HCT116 (cell line): ENCODE measurements around the gene RBPJ. TPM values are rescaled to one million over a fixed set of nuclear protein-coding genes. Genes with fewer than 3 reads are reported as not detected.

Experiments
- ATAC-seq: fragments of 200-7000 bp; cut with Tn5 transposase; 2 replicates; pipeline ENCODE4 v1.9.1; 2020; ENCODE audit warnings: mild to moderate bottlenecking, moderate library complexity
- BruUV-seq: library from RNA; stranded (reverse); fragments of 400-500 nt; replicated peaks from 2 replicates; lab custom pipeline; 2021; lab: Mats Ljungman, UMichigan
- CTCF ChIA-PET: fragments of 300-600 bp; sonication (Branson Sonifier 250); formaldehyde crosslinking; loops from one replicate; lab custom pipeline; 2021; ENCODE audit warnings: antibody characterized with exemption; lab: Charles Lee
- POLR2A ChIA-PET: fragments of 300-600, 350-600 bp; sonication (Branson Sonifier 250); formaldehyde crosslinking; loops from one replicate; lab custom pipeline; 2021; ENCODE audit warnings: antibody characterized with exemption; lab: Charles Lee
- RAD21 ChIA-PET, 2 experiments: fragments of 300-600 bp; sonication (Branson Sonifier 250); formaldehyde crosslinking; loops; one replicate each; lab custom pipeline; 2023; ENCODE audit warnings: low total read pairs in 2 of 2; ENCODE audit not compliant: uncharacterized antibody in 2 of 2, unreplicated experiment in 2 of 2, low non-redundant PET in 1 of 2; lab: Charles Lee
- DNase-seq: peaks from one replicate; pipeline ENCODE4 v3.0.0-alpha.2; 2010; ENCODE audit warnings: low read depth, low spot score
- H2AFZ ChIP-seq: fragments of 200-600 bp; shearing (Covaris generic), sonication (generic); 2 replicates; pipeline ENCODE4 v1.6.1; 2017; ENCODE audit warnings: low read depth, mixed run types, mixed read lengths, antibody characterized with exemption, low read length; ENCODE audit not compliant: poor library complexity, severe bottlenecking
- H3K27ac ChIP-seq: 2 replicates; pipeline ENCODE4 v1.5.1; 2012; ENCODE audit warnings: low read depth, low read length
- H3K27me3 ChIP-seq: fragments of 200-600 bp; sonication (generic); 2 replicates; pipeline ENCODE4 v1.6.1; 2016; ENCODE audit warnings: mixed run types, low read length, mixed read lengths; ENCODE audit not compliant: insufficient read depth
- H3K36me3 ChIP-seq, 2 experiments: fragments of 200-500 bp in 1 of 2; fragments of 200-600 bp in 1 of 2; sonication (Bioruptor generic) in 1 of 2; sonication (generic) in 1 of 2; 2 replicates each; pipeline versions ENCODE4 v1.5.1 to v1.6.1; 2014 to 2016; ENCODE audit warnings: low read length in 2 of 2, inconsistent platforms in 1 of 2, mixed read lengths in 1 of 2, mixed run types in 1 of 2; ENCODE audit not compliant: insufficient read depth in 2 of 2, control insufficient read depth in 1 of 2
- H3K4me1 ChIP-seq, 2 experiments: fragments of 200-600 bp in 1 of 2; sonication (generic) in 1 of 2; 2 replicates each; pipeline versions ENCODE4 v1.5.1 to v1.6.1; 2012 to 2017; ENCODE audit warnings: low read length in 2 of 2, inconsistent platforms in 1 of 2, mild to moderate bottlenecking in 1 of 2, mixed read lengths in 1 of 2, mixed run types in 1 of 2, moderate library complexity in 1 of 2; ENCODE audit not compliant: insufficient read depth in 2 of 2, control insufficient read depth in 1 of 2
- H3K4me2 ChIP-seq: fragments of 200-600 bp; sonication (generic); 2 replicates; pipeline ENCODE4 v1.6.1; 2017; ENCODE audit warnings: mixed run types, low read length, mixed read lengths
- H3K4me3 ChIP-seq, 2 experiments: fragments of 200-600 bp in 1 of 2; sonication (generic) in 1 of 2; replicated peaks in 1 of 2; 2 replicates each; pipeline ENCODE4 v1.5.1; 2011 to 2016; ENCODE audit warnings: low read length in 2 of 2, control low read depth in 1 of 2, low read depth in 1 of 2, mild to moderate bottlenecking in 1 of 2, mixed read lengths in 1 of 2, mixed run types in 1 of 2
- H3K79me2 ChIP-seq: fragments of 200-600 bp; sonication (generic); 2 replicates; pipeline ENCODE4 v1.6.1; 2017; ENCODE audit warnings: mild to moderate bottlenecking, mixed run types, low read length, moderate library complexity, mixed read lengths; ENCODE audit not compliant: insufficient read depth
- H3K9ac ChIP-seq: fragments of 200-600 bp; sonication (generic); 2 replicates; pipeline ENCODE4 v1.6.1; 2016; ENCODE audit warnings: low read length, mixed read lengths
- H3K9me2 ChIP-seq: fragments of 200-600 bp; sonication (generic), shearing (Covaris generic); 2 replicates; pipeline ENCODE4 v1.6.1; 2017; ENCODE audit warnings: mixed run types, mild to moderate bottlenecking, moderate library complexity; ENCODE audit not compliant: insufficient read depth
- H3K9me3 ChIP-seq, 2 experiments: fragments of 200-500 bp in 1 of 2; fragments of 200-600 bp in 1 of 2; sonication (Bioruptor generic) in 1 of 2; sonication (generic) in 1 of 2; 2 replicates each; pipeline ENCODE4 v1.6.1; 2014 to 2017; ENCODE audit warnings: low read length in 2 of 2, mixed read lengths in 2 of 2, inconsistent platforms in 1 of 2, low read depth in 1 of 2, mild to moderate bottlenecking in 1 of 2, mixed run types in 1 of 2, moderate library complexity in 1 of 2; ENCODE audit not compliant: control insufficient read depth in 1 of 2, insufficient read depth in 1 of 2
- H4K20me1 ChIP-seq: fragments of 200-600 bp; sonication (generic), shearing (Covaris generic); 2 replicates; pipeline ENCODE4 v1.6.1; 2017; ENCODE audit warnings: mixed run types, mild to moderate bottlenecking, moderate library complexity; ENCODE audit not compliant: insufficient read depth
- CBX3 ChIP-seq: IDR thresholded peaks from 2 replicates; pipeline ENCODE4 v1.6.1; 2012; ENCODE audit warnings: low read depth
- EGR1 ChIP-seq: IDR thresholded peaks from 2 replicates; pipeline ENCODE4 v1.6.1; 2012; ENCODE audit warnings: low read depth
- ELF1 ChIP-seq: IDR thresholded peaks from 2 replicates; pipeline ENCODE4 v1.6.1; 2012; ENCODE audit warnings: low read depth, borderline replicate concordance
- EZH2 ChIP-seq: fragments of 200-600 bp; sonication (generic); IDR thresholded peaks from 2 replicates; pipeline ENCODE4 v1.6.1; 2017; ENCODE audit warnings: antibody characterized with exemption, mixed run types
- EZH2phosphoT487 ChIP-seq: fragments of 200-600 bp; IDR thresholded peaks from 2 replicates; pipeline ENCODE4 v1.6.1; 2018; ENCODE audit warnings: antibody characterized with exemption, borderline replicate concordance
- FOSL1 ChIP-seq: IDR thresholded peaks from 2 replicates; pipeline ENCODE4 v1.6.1; 2012; ENCODE audit warnings: low read depth
- JUND ChIP-seq: IDR thresholded peaks from 2 replicates; pipeline ENCODE4 v1.6.1; 2012
- POLR2A ChIP-seq: IDR thresholded peaks from 2 replicates; pipeline ENCODE4 v1.7.0; 2011; ENCODE audit warnings: borderline replicate concordance; ENCODE audit not compliant: insufficient read depth, insufficient read length; ENCODE audit errors: extremely low read depth
- POLR2AphosphoS5 ChIP-seq: IDR thresholded peaks from 2 replicates; pipeline ENCODE4 v1.6.1; 2011; ENCODE audit warnings: mild to moderate bottlenecking, low read depth, low read length, moderate library complexity
- REST ChIP-seq: IDR thresholded peaks from 2 replicates; pipeline ENCODE4 v1.6.1; 2012; ENCODE audit warnings: low read depth
- SIN3A ChIP-seq: IDR thresholded peaks from 2 replicates; pipeline ENCODE4 v1.6.1; 2012; ENCODE audit warnings: low read depth
- SP1 ChIP-seq: IDR thresholded peaks from 2 replicates; pipeline ENCODE4 v1.6.1; 2012; ENCODE audit warnings: low read depth
- SRF ChIP-seq: IDR thresholded peaks from 2 replicates; pipeline ENCODE4 v1.6.1; 2012; ENCODE audit warnings: low read depth
- YY1 ChIP-seq: IDR thresholded peaks from 2 replicates; pipeline ENCODE4 v1.6.1; 2011; ENCODE audit warnings: low read length, low read depth, moderate library complexity, mild to moderate bottlenecking; ENCODE audit not compliant: insufficient replicate concordance; ENCODE audit errors: extremely low read depth
- ZBTB33 ChIP-seq: IDR thresholded peaks from 2 replicates; pipeline ENCODE4 v1.6.1; 2011; ENCODE audit warnings: mild to moderate bottlenecking, low read length, moderate library complexity; ENCODE audit not compliant: insufficient replicate concordance; ENCODE audit errors: extremely low read depth
- ZFX ChIP-seq: fragments of 450-650 bp; IDR thresholded peaks from 2 replicates; pipeline ENCODE4 v1.6.1; 2017
- ZNF274 ChIP-seq: fragments of 200-500 bp; sonication (Bioruptor generic); IDR thresholded peaks from 2 replicates; pipeline ENCODE4 v1.6.1; 2014; ENCODE audit warnings: mild to moderate bottlenecking, low read depth, low read length, inconsistent platforms
- intact Hi-C: fragments of 100-400 bp; cut with micrococcal nuclease; formaldehyde crosslinking; loops from 2 replicates; pipeline ENCODE4 v1.10.0; 2022
- total RNA-seq: library from RNA; stranded (reverse); gene quantifications from one replicate; pipeline ENCODE4 v1.2.1, GENCODE V29; 2021; ENCODE audit not compliant: unreplicated experiment
- TF ChIP-seq, protein P1 (sequence below), 3 experiments: fragments of 200-600 bp in 1 of 3; sonication (generic) in 1 of 3; IDR thresholded peaks in 2 of 3; conservative IDR thresholded peaks in 1 of 3; 2 replicates each; pipeline ENCODE4 v1.5.1; 2012 to 2017; ENCODE audit warnings: low read depth in 2 of 3, low read length in 2 of 3, antibody characterized with exemption in 1 of 3, borderline replicate concordance in 1 of 3, control low read depth in 1 of 3, mild to moderate bottlenecking in 1 of 3, mixed read lengths in 1 of 3, mixed run types in 1 of 3, moderate library complexity in 1 of 3; ENCODE audit not compliant: insufficient read depth in 1 of 3
- TF ChIP-seq, protein P2 (sequence below): IDR thresholded peaks from 2 replicates; pipeline ENCODE4 v1.6.1; 2012
- TF ChIP-seq, protein P3 (sequence below): IDR thresholded peaks from 2 replicates; pipeline ENCODE4 v1.6.1; 2012

RBPJ gene
- total RNA-seq, 1 experiment from 2014 or later, result 72.7 TPM

- POLR2A ChIA-PET, result no interaction called here
- BruUV-seq, result no TSS peak
- no peak for ATAC-seq
These were observed 9.2 kb upstream of the RBPJ start for GRCh38 chr4:26311633-26312032.

More at GRCh38 chr4:26311633-26312032, 9.2 kb upstream of the RBPJ start:
- intact Hi-C loops, result no loop called here
- Histone ChIP-seq H3K36me3 (no peaks in the 10 kb centered on the region), H3K79me2 (no peaks in the 10 kb centered on the region), H3K9me3 (no peaks in the 10 kb centered on the region), H3K27me3 (no peaks in the 10 kb centered on the region), H3K4me1 (no peaks in the 10 kb centered on the region), H4K20me1 (no peaks in the 10 kb centered on the region), H3K4me3 (no peak overlapping the region), H3K27ac (no peak overlapping the region), H3K4me2 (no peak overlapping the region), H2AFZ (no peak overlapping the region), H3K9me2 (no peaks in the 10 kb centered on the region), H3K9ac (no peak overlapping the region)
- ChIA-PET RAD21 (no interaction called here), CTCF (no interaction called here)
- TF ChIP-seq SP1, result no peak
- no peak for TF ChIP-seq SRF
- TF ChIP-seq YY1, result no peak
- no peak for TF ChIP-seq ELF1
- TF ChIP-seq POLR2A, result no peak
- no peak for TF ChIP-seq ZNF274
- TF ChIP-seq, protein P1, sequence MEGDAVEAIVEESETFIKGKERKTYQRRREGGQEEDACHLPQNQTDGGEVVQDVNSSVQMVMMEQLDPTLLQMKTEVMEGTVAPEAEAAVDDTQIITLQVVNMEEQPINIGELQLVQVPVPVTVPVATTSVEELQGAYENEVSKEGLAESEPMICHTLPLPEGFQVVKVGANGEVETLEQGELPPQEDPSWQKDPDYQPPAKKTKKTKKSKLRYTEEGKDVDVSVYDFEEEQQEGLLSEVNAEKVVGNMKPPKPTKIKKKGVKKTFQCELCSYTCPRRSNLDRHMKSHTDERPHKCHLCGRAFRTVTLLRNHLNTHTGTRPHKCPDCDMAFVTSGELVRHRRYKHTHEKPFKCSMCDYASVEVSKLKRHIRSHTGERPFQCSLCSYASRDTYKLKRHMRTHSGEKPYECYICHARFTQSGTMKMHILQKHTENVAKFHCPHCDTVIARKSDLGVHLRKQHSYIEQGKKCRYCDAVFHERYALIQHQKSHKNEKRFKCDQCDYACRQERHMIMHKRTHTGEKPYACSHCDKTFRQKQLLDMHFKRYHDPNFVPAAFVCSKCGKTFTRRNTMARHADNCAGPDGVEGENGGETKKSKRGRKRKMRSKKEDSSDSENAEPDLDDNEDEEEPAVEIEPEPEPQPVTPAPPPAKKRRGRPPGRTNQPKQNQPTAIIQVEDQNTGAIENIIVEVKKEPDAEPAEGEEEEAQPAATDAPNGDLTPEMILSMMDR (IDR thresholded peaks at IDR 0.05 in 2 of 3, conservative IDR thresholded peaks at IDR 0.05 in 1 of 3; ENCODE audit: borderline replicate concordance in 1 of 3, insufficient read depth in 1 of 3, low read depth in 2 of 3, low read length in 2 of 3), result no peak
- TF ChIP-seq, protein P2, sequence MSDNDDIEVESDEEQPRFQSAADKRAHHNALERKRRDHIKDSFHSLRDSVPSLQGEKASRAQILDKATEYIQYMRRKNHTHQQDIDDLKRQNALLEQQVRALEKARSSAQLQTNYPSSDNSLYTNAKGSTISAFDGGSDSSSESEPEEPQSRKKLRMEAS, result no peak
- no peak for TF ChIP-seq JUND
- TF ChIP-seq EZH2phosphoT487, result no peak
- TF ChIP-seq POLR2AphosphoS5, result no peak
- no peak for TF ChIP-seq EZH2
- no peak for TF ChIP-seq FOSL1
- TF ChIP-seq ZBTB33, result no peak
- no peak for TF ChIP-seq ZFX
- no peak for TF ChIP-seq REST
- no peak for TF ChIP-seq CBX3
- TF ChIP-seq, protein P3, sequence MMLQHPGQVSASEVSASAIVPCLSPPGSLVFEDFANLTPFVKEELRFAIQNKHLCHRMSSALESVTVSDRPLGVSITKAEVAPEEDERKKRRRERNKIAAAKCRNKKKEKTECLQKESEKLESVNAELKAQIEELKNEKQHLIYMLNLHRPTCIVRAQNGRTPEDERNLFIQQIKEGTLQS, result no peak
- no peak for TF ChIP-seq SIN3A
- no peak for TF ChIP-seq EGR1
- no peak for DNase-seq
